A549 (cell line): ENCODE results near the gene FGGY. TPM values are rescaled to one million over a fixed set of nuclear protein-coding genes. Genes with fewer than 3 reads are reported as not detected.

Source experiments
- ATAC-seq, 2 experiments: fragments of 200-7000 bp in 1 of 2; fragments of >200 bp in 1 of 2; cut with Nextera tagmentation in 1 of 2; cut with Tn5 transposase in 1 of 2; 3 replicates each; pipeline versions ENCODE4 v1.8.0 to v1.9.1; 2018 to 2020; ENCODE audit warnings: mild to moderate bottlenecking in 1 of 2, moderate library complexity in 1 of 2
- CTCF ChIA-PET: fragments of 300-600 bp; sonication (Branson Sonifier 250); formaldehyde crosslinking; extraction: SDS; loops from one replicate; lab custom pipeline; 2021; ENCODE audit warnings: antibody characterized with exemption, inconsistent platforms; lab: Yijun Ruan, JAX
- POLR2A ChIA-PET: fragments of 350-600 bp; formaldehyde crosslinking; extraction: SDS; loops from one replicate; lab custom pipeline; 2021; ENCODE audit warnings: antibody characterized with exemption, inconsistent platforms; lab: Yijun Ruan, JAX
- DNase-seq, 2 experiments: peaks; one replicate each; pipeline versions ENCODE4 v3.0.0 to v3.0.0-alpha.2; 2011 to 2016; ENCODE audit warnings: low read depth in 1 of 2, low spot score in 1 of 2
- FAIRE-seq: peaks from 2 replicates; lab custom pipeline; 2011; peaks lifted over from hg19 to GRCh38; lab: Jason Lieb, UNC
- H3K27ac ChIP-seq, 2 experiments: fragments of >200 bp; sonication (Bioruptor Twin); formaldehyde crosslinking; 3 replicates each; pipeline ENCODE4 v1.5.1; 2016 to 2017
- H3K4me1 ChIP-seq: fragments of >200 bp; sonication (Bioruptor Twin); formaldehyde crosslinking; 3 replicates; pipeline ENCODE4 v1.6.1; 2016
- H3K4me2 ChIP-seq: fragments of >200 bp; sonication (Bioruptor Twin); formaldehyde crosslinking; 3 replicates; pipeline ENCODE4 v1.6.1; 2016
- H3K4me3 ChIP-seq: fragments of >200 bp; sonication (Bioruptor Twin); formaldehyde crosslinking; 3 replicates; pipeline ENCODE4 v1.5.1; 2016
- H3K9me3 ChIP-seq: fragments of >200 bp; sonication (Bioruptor Twin); formaldehyde crosslinking; 3 replicates; pipeline ENCODE4 v1.6.1; 2016
- BCL3 ChIP-seq: fragments of >200 bp; sonication (Bioruptor Twin); formaldehyde crosslinking; IDR thresholded peaks from 3 replicates; pipeline ENCODE4 v1.6.1; 2016
- CBX2 ChIP-seq: fragments of 200-600 bp; sonication (generic); IDR thresholded peaks from 2 replicates; pipeline ENCODE4 v1.6.1; 2016; ENCODE audit warnings: low read depth, mild to moderate bottlenecking, borderline replicate concordance
- CHD2 ChIP-seq: fragments of 150-350 bp; IDR thresholded peaks from 2 replicates; pipeline ENCODE4 v1.6.1; 2014; ENCODE audit warnings: low read length; ENCODE audit not compliant: partially characterized antibody
- EHF ChIP-seq: fragments of 250-450 bp; sonication (Bioruptor Pico); IDR thresholded peaks from 2 replicates; pipeline ENCODE4 v1.5.0; 2020; ENCODE audit warnings: mild to moderate bottlenecking
- EP300 ChIP-seq, 2 experiments: fragments of >200 bp; sonication (Bioruptor Twin); formaldehyde crosslinking; IDR thresholded peaks; 2 replicates in 1 of 2; 3 replicates in 1 of 2; pipeline ENCODE4 v1.6.1; 2016 to 2017
- ESRRA ChIP-seq: fragments of 150-350 bp; IDR thresholded peaks from 2 replicates; pipeline ENCODE4 v1.6.1; 2014; ENCODE audit warnings: mild to moderate bottlenecking, low read length, borderline replicate concordance
- HDAC2 ChIP-seq: fragments of 200-600 bp; sonication (generic); IDR thresholded peaks from 2 replicates; pipeline ENCODE4 v1.6.1; 2016
- HOXB13 ChIP-seq: fragments of 250-450 bp; sonication (Bioruptor Pico); IDR thresholded peaks from 2 replicates; pipeline ENCODE4 v1.5.0; 2020; ENCODE audit warnings: low read depth, mild to moderate bottlenecking, moderate library complexity
- HOXB5 ChIP-seq: fragments of 250-450 bp; sonication (Bioruptor Pico); IDR thresholded peaks from 2 replicates; pipeline ENCODE4 v1.5.0; 2020; ENCODE audit warnings: mild to moderate bottlenecking, moderate library complexity
- MAZ ChIP-seq: fragments of 150-350 bp; IDR thresholded peaks from 2 replicates; pipeline ENCODE4 v1.6.1; 2014; ENCODE audit warnings: antibody characterized with exemption, low read depth, low read length, borderline replicate concordance
- NPAS2 ChIP-seq: fragments of 250-450 bp; sonication (Bioruptor Pico); IDR thresholded peaks from 2 replicates; pipeline ENCODE4 v1.8.0; 2022; ENCODE audit warnings: mild to moderate bottlenecking, moderate library complexity, borderline replicate concordance
- NR3C1 ChIP-seq: fragments of >200 bp; sonication (Bioruptor Twin); formaldehyde crosslinking; IDR thresholded peaks from 3 replicates; pipeline ENCODE4 v1.6.1; 2017
- RAD21 ChIP-seq, 2 experiments: fragments of >200 bp in 1 of 2; sonication (Bioruptor Twin) in 1 of 2; formaldehyde crosslinking in 1 of 2; IDR thresholded peaks in 1 of 2; conservative IDR thresholded peaks in 1 of 2; 2 replicates in 1 of 2; 3 replicates in 1 of 2; pipeline ENCODE4 v1.6.1; 2012 to 2018; ENCODE audit warnings: inconsistent platforms in 1 of 2
- RARB ChIP-seq: fragments of 250-450 bp; sonication (Bioruptor Pico); IDR thresholded peaks from 2 replicates; pipeline ENCODE4 v1.8.0; 2021; ENCODE audit warnings: mild to moderate bottlenecking, moderate library complexity
- RFX5 ChIP-seq: fragments of 450-650 bp; IDR thresholded peaks from 2 replicates; pipeline ENCODE4 v1.7.1; 2014; ENCODE audit warnings: antibody characterized with exemption, mild to moderate bottlenecking, moderate library complexity
- TFCP2L1 ChIP-seq: fragments of 250-450 bp; sonication (Bioruptor Pico); IDR thresholded peaks from 2 replicates; pipeline ENCODE4 v1.5.0; 2021; ENCODE audit warnings: mild to moderate bottlenecking
- TP53 ChIP-seq: fragments of 250-450 bp; sonication (Bioruptor Pico); IDR thresholded peaks from 2 replicates; pipeline ENCODE4 v1.5.0; 2021; ENCODE audit warnings: mild to moderate bottlenecking, moderate library complexity
- ZNF302 ChIP-seq: fragments of 250-450 bp; sonication (Bioruptor Pico); IDR thresholded peaks from 2 replicates; pipeline ENCODE4 v1.9.0; 2021; ENCODE audit warnings: inconsistent platforms, mild to moderate bottlenecking, moderate library complexity
- WGBS: methylation state at CpG from one replicate; pipeline ENCODE4 v1.1.6; 2017; ENCODE audit errors: missing lambda C conversion rate; 5-methylcytosine and 5-hydroxymethylcytosine counted together
- polyA plus RNA-seq, 4 experiments: library from polyadenylated mRNA; depleted of rRNA in 3 of 4; stranded (reverse); fragments of >200 nt; fragmentation: RNase III in 1 of 4; extraction: RNeasy Plus Mini Kit Qiagen cat#74134 plus additional on column Dnase treatment in 1 of 4; gene quantifications; 2 replicates in 3 of 4; 3 replicates in 1 of 4; pipeline ENCODE4 v1.2.3, GENCODE V29; 2011 to 2017
- TF ChIP-seq, protein P1 (sequence below): IDR thresholded peaks from 2 replicates; pipeline ENCODE4 v1.6.1; 2012
- TF ChIP-seq, protein P2 (sequence below): fragments of 250-450 bp; sonication (Bioruptor Pico); IDR thresholded peaks from 2 replicates; pipeline ENCODE4 v1.5.0; 2021; ENCODE audit warnings: mild to moderate bottlenecking, moderate library complexity, borderline replicate concordance
- TF ChIP-seq, protein P3 (sequence below): fragments of 150-350 bp; IDR thresholded peaks from 2 replicates; pipeline ENCODE4 v1.6.1; 2014; ENCODE audit warnings: low read depth, mild to moderate bottlenecking, low read length
- TF ChIP-seq, protein P4 (sequence below): IDR thresholded peaks from 2 replicates; pipeline ENCODE4 v1.6.1; 2012; ENCODE audit warnings: low read depth, borderline replicate concordance

Gene FGGY
- polyA plus RNA-seq, 2 of the 4 experiments (the other 2 are of a cell fraction): 2.9 to 4.8 TPM

GRCh38 chr1:59639266-59639665, 342.4 kb downstream of the FGGY start:
- ChIA-PET POLR2A (no interaction called here), CTCF (no interaction called here)
- ATAC-seq (no peak), DNase-seq (no peak), FAIRE-seq (no peak)
- H3K4me1 ChIP-seq: no peaks in the 10 kb centered on the region
- 94% methylated on average over 1 of the region's 1 CpG for WGBS
- H3K9me3 ChIP-seq: no peaks in the 10 kb centered on the region
- no peak overlapping the region for H3K4me2 ChIP-seq
- H3K27ac ChIP-seq: no peak overlapping the region
- TF ChIP-seq, protein P1, sequence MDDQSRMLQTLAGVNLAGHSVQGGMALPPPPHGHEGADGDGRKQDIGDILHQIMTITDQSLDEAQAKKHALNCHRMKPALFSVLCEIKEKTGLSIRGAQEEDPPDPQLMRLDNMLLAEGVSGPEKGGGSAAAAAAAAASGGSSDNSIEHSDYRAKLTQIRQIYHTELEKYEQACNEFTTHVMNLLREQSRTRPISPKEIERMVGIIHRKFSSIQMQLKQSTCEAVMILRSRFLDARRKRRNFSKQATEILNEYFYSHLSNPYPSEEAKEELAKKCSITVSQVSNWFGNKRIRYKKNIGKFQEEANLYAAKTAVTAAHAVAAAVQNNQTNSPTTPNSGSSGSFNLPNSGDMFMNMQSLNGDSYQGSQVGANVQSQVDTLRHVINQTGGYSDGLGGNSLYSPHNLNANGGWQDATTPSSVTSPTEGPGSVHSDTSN: no peak
- no peak for TF ChIP-seq HOXB13 (CRISPR knock-in tag)
- TF ChIP-seq MAZ: no peak
- no peak for TF ChIP-seq NR3C1
- TF ChIP-seq CBX2: no peak
- no peak for TF ChIP-seq HOXB5
- TF ChIP-seq, protein P2, sequence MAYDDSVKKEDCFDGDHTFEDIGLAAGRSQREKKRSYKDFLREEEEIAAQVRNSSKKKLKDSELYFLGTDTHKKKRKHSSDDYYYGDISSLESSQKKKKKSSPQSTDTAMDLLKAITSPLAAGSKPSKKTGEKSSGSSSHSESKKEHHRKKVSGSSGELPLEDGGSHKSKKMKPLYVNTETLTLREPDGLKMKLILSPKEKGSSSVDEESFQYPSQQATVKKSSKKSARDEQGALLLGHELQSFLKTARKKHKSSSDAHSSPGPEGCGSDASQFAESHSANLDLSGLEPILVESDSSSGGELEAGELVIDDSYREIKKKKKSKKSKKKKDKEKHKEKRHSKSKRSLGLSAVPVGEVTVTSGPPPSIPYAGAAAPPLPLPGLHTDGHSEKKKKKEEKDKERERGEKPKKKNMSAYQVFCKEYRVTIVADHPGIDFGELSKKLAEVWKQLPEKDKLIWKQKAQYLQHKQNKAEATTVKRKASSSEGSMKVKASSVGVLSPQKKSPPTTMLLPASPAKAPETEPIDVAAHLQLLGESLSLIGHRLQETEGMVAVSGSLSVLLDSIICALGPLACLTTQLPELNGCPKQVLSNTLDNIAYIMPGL (CRISPR knock-in tag): no peak
- TF ChIP-seq, protein P3, sequence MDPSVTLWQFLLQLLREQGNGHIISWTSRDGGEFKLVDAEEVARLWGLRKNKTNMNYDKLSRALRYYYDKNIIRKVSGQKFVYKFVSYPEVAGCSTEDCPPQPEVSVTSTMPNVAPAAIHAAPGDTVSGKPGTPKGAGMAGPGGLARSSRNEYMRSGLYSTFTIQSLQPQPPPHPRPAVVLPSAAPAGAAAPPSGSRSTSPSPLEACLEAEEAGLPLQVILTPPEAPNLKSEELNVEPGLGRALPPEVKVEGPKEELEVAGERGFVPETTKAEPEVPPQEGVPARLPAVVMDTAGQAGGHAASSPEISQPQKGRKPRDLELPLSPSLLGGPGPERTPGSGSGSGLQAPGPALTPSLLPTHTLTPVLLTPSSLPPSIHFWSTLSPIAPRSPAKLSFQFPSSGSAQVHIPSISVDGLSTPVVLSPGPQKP: no peak
- no peak for TF ChIP-seq EP300 (IDR thresholded peaks at IDR 0.05)
- no peak for TF ChIP-seq EHF (CRISPR knock-in tag)
- TF ChIP-seq RARB (CRISPR knock-in tag): no peak
- no peak for TF ChIP-seq ESRRA
- TF ChIP-seq, protein P4, sequence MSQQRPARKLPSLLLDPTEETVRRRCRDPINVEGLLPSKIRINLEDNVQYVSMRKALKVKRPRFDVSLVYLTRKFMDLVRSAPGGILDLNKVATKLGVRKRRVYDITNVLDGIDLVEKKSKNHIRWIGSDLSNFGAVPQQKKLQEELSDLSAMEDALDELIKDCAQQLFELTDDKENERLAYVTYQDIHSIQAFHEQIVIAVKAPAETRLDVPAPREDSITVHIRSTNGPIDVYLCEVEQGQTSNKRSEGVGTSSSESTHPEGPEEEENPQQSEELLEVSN: no peak
- no peak for TF ChIP-seq RAD21 (conservative IDR thresholded peaks at IDR 0.05 in 1 of 2, IDR thresholded peaks at IDR 0.05 in 1 of 2)
- no peak for TF ChIP-seq HDAC2
- no peak overlapping the region for H3K4me3 ChIP-seq

- Histone ChIP-seq H3K27ac (no peak overlapping the region), H3K4me2 (no peak overlapping the region), H3K4me1 (no peaks in the 10 kb centered on the region), H3K9me3 (no peaks in the 10 kb centered on the region), H3K4me3 (no peak overlapping the region)
- ATAC-seq (no peak), FAIRE-seq (no peak), DNase-seq (no peak)
- POLR2A ChIA-PET: no interaction called here
- CTCF ChIA-PET: no interaction called here
- WGBS: 45% methylated on average over 2 of the region's 2 CpGs
- TF ChIP-seq TP53 (CRISPR knock-in tag) (no peak), HOXB13 (CRISPR knock-in tag) (no peak), RFX5 (no peak), RARB (CRISPR knock-in tag) (no peak)
- TF ChIP-seq, protein P4: no peak
Observed at GRCh38 chr1:59640851-59641250, 344.0 kb downstream of the FGGY start.

- no peak overlapping the region for H3K4me3 ChIP-seq
- TF ChIP-seq CHD2: no peak
- TF ChIP-seq BCL3: no peak
- TF ChIP-seq TFCP2L1: no peak
- TF ChIP-seq ZNF302 (CRISPR knock-in tag): no peak
- no peak for TF ChIP-seq EHF (CRISPR knock-in tag)
- no peak for TF ChIP-seq NPAS2 (CRISPR knock-in tag)
- no peak for TF ChIP-seq RAD21 (conservative IDR thresholded peaks at IDR 0.05 in 1 of 2, IDR thresholded peaks at IDR 0.05 in 1 of 2)
- ChIA-PET POLR2A (no interaction called here), CTCF (no interaction called here)
- 86% methylated on average over 2 of the region's 2 CpGs for WGBS
- H3K27ac ChIP-seq: no peak overlapping the region
- no peaks in the 10 kb centered on the region for H3K4me1 ChIP-seq
- no peak overlapping the region for H3K4me2 ChIP-seq
- FAIRE-seq: no peak
- H3K9me3 ChIP-seq: no peaks in the 10 kb centered on the region
- DNase-seq: no peak
- ATAC-seq: no peak
Observed at GRCh38 chr1:59641836-59642235, 344.9 kb downstream of the FGGY start.
